ENCODE measurements around the gene SPATA7. TPM values are rescaled to one million over a fixed set of nuclear protein-coding genes. Genes with fewer than 3 reads are reported as not detected.

SPATA7 gene
- total and polyA plus RNA-seq, 4 donors, result 2.9 to 5.0 (median 4.4) TPM

DNA sequence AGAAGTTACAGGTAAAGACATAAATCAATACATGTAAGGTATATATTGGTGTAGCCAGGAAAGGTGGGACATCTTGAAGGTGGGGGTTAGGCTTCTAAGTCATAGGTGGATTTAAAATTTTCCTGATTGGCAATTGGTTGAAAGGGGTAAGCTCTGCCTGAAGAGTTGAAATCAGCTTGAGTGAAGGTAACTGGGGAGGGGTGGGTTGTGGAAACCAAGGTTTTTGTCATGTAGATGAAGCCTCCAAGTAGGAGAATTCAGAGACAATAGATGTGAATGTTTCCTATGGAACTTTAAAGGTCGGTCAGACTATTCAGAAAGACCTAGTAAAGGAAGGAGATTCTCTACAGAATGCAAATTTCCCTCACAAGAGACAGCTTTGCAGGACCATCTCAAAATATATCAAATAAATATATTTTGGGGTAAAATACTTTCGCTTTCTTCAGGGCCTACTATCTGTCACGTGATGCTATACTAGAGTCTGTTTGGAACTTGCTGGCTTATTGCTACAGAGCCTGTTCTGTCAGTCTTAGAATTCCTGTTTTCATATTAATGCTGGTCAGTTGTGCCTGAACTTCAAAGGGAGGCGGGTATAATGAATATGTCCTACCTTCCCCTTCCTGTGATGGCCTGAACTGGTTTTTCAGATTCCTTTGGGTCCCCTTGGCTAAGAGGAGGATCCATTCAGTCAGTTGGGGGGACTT is 20.6 kb upstream of the SPATA7 start:
- no peaks in the 10 kb centered on the region for H3K4me1 ChIP-seq (ENCODE audit: control insufficient read depth in 4 of 4, insufficient read depth in 4 of 4, low read length in 3 of 4)
- no peaks in the 10 kb centered on the region for H3K36me3 ChIP-seq (ENCODE audit: control insufficient read depth in 4 of 4, insufficient read depth in 3 of 4, low read depth in 1 of 4, low read length in 3 of 4)
- H3K27me3 ChIP-seq (ENCODE audit: control insufficient read depth in 4 of 4, insufficient read depth in 4 of 4, low read length in 3 of 4), result peaks cover 0 to 4% (median 0%) of the 10 kb centered on the region in 4 donors
- DNase-seq (ENCODE audit: low spot score), result no peak
- TF ChIP-seq RAD21 (IDR thresholded peaks at IDR 0.05), result no peak
- TF ChIP-seq NR2F2 (IDR thresholded peaks at IDR 0.05), result no peak
- no peak for TF ChIP-seq HNF4A (conservative IDR thresholded peaks at IDR 0.05)
- TF ChIP-seq, protein P1, sequence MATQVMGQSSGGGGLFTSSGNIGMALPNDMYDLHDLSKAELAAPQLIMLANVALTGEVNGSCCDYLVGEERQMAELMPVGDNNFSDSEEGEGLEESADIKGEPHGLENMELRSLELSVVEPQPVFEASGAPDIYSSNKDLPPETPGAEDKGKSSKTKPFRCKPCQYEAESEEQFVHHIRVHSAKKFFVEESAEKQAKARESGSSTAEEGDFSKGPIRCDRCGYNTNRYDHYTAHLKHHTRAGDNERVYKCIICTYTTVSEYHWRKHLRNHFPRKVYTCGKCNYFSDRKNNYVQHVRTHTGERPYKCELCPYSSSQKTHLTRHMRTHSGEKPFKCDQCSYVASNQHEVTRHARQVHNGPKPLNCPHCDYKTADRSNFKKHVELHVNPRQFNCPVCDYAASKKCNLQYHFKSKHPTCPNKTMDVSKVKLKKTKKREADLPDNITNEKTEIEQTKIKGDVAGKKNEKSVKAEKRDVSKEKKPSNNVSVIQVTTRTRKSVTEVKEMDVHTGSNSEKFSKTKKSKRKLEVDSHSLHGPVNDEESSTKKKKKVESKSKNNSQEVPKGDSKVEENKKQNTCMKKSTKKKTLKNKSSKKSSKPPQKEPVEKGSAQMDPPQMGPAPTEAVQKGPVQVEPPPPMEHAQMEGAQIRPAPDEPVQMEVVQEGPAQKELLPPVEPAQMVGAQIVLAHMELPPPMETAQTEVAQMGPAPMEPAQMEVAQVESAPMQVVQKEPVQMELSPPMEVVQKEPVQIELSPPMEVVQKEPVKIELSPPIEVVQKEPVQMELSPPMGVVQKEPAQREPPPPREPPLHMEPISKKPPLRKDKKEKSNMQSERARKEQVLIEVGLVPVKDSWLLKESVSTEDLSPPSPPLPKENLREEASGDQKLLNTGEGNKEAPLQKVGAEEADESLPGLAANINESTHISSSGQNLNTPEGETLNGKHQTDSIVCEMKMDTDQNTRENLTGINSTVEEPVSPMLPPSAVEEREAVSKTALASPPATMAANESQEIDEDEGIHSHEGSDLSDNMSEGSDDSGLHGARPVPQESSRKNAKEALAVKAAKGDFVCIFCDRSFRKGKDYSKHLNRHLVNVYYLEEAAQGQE (IDR thresholded peaks at IDR 0.05), result no peak
- TF ChIP-seq FOXA2 (IDR thresholded peaks at IDR 0.05), result no peak
- TF ChIP-seq, protein P2, sequence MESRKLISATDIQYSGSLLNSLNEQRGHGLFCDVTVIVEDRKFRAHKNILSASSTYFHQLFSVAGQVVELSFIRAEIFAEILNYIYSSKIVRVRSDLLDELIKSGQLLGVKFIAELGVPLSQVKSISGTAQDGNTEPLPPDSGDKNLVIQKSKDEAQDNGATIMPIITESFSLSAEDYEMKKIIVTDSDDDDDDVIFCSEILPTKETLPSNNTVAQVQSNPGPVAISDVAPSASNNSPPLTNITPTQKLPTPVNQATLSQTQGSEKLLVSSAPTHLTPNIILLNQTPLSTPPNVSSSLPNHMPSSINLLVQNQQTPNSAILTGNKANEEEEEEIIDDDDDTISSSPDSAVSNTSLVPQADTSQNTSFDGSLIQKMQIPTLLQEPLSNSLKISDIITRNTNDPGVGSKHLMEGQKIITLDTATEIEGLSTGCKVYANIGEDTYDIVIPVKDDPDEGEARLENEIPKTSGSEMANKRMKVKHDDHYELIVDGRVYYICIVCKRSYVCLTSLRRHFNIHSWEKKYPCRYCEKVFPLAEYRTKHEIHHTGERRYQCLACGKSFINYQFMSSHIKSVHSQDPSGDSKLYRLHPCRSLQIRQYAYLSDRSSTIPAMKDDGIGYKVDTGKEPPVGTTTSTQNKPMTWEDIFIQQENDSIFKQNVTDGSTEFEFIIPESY (IDR thresholded peaks at IDR 0.05), result no peak
- TF ChIP-seq FOXA1 (IDR thresholded peaks at IDR 0.05), result no peak
- TF ChIP-seq, protein P3, sequence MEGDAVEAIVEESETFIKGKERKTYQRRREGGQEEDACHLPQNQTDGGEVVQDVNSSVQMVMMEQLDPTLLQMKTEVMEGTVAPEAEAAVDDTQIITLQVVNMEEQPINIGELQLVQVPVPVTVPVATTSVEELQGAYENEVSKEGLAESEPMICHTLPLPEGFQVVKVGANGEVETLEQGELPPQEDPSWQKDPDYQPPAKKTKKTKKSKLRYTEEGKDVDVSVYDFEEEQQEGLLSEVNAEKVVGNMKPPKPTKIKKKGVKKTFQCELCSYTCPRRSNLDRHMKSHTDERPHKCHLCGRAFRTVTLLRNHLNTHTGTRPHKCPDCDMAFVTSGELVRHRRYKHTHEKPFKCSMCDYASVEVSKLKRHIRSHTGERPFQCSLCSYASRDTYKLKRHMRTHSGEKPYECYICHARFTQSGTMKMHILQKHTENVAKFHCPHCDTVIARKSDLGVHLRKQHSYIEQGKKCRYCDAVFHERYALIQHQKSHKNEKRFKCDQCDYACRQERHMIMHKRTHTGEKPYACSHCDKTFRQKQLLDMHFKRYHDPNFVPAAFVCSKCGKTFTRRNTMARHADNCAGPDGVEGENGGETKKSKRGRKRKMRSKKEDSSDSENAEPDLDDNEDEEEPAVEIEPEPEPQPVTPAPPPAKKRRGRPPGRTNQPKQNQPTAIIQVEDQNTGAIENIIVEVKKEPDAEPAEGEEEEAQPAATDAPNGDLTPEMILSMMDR (IDR thresholded peaks at IDR 0.05; ENCODE audit: low read depth, low read length, missing input control), result no peak
- no peak for TF ChIP-seq GABPA (IDR thresholded peaks at IDR 0.05 in 1 of 2, conservative IDR thresholded peaks at IDR 0.05 in 1 of 2)
- TF ChIP-seq, protein P4, sequence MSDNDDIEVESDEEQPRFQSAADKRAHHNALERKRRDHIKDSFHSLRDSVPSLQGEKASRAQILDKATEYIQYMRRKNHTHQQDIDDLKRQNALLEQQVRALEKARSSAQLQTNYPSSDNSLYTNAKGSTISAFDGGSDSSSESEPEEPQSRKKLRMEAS (IDR thresholded peaks at IDR 0.05), result no peak
- TF ChIP-seq, protein P5, sequence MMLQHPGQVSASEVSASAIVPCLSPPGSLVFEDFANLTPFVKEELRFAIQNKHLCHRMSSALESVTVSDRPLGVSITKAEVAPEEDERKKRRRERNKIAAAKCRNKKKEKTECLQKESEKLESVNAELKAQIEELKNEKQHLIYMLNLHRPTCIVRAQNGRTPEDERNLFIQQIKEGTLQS (IDR thresholded peaks at IDR 0.05), result no peak
- TF ChIP-seq RXRA (IDR thresholded peaks at IDR 0.05), result no peak
- no peak overlapping the region for H3K4me3 ChIP-seq (ENCODE audit: low read depth in 1 of 3, low read length in 3 of 3)
- no peak overlapping the region for H3K27ac ChIP-seq (ENCODE audit: low read depth in 1 of 2, low read length in 2 of 2)
- peaks cover 0 to 4% (median 0%) of the 10 kb centered on the region in 4 donors for H3K9me3 ChIP-seq (ENCODE audit: control insufficient read depth in 4 of 4, low read length in 3 of 4)
- WGBS, result 84% methylated on average over 4 of the region's 4 CpGs
- no peak overlapping the region for H3K9ac ChIP-seq (ENCODE audit: low read depth in 1 of 2, low read length in 2 of 2)

DNA sequence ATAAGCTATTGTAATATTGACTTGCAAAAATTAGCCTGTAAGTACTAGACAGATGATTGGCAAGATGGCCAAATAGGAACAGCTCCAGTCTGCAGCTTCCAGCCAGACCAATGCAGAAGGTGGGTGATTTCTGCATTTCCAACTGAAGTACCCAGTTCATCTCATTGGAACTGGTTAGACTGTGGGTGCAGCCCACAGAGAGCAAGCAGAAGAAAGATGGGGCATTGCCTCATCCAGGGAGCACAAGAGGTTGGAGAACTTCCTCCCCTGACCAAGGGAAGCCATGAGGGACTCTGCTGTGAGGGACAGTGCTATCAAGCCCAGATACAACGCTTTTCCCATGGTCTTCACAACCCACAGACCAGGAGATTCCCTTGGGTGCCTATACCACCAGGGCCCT is 16.0 kb upstream of the SPATA7 start:
- no peaks in the 10 kb centered on the region for H3K36me3 ChIP-seq (ENCODE audit: control insufficient read depth in 4 of 4, insufficient read depth in 3 of 4, low read depth in 1 of 4, low read length in 3 of 4)
- peaks cover 0 to 4% (median 0%) of the 10 kb centered on the region in 4 donors for H3K9me3 ChIP-seq (ENCODE audit: control insufficient read depth in 4 of 4, low read length in 3 of 4)
- H3K27ac ChIP-seq (ENCODE audit: low read depth in 1 of 2, low read length in 2 of 2), result no peak overlapping the region
- TF ChIP-seq FOXA2 (IDR thresholded peaks at IDR 0.05) (no peak), JUND (IDR thresholded peaks at IDR 0.05) (no peak), HNF4G (IDR thresholded peaks at IDR 0.05) (no peak), RXRA (IDR thresholded peaks at IDR 0.05) (no peak)
- no peak overlapping the region for H3K4me3 ChIP-seq (ENCODE audit: low read depth in 1 of 3, low read length in 3 of 3)
- H3K27me3 ChIP-seq (ENCODE audit: control insufficient read depth in 4 of 4, insufficient read depth in 4 of 4, low read length in 3 of 4), result peaks cover 0 to 4% (median 0%) of the 10 kb centered on the region in 4 donors
- H3K4me1 ChIP-seq (ENCODE audit: control insufficient read depth in 4 of 4, insufficient read depth in 4 of 4, low read length in 3 of 4), result no peaks in the 10 kb centered on the region
- WGBS, result 44% methylated on average over 1 of the region's 1 CpG
- no peak overlapping the region for H3K9ac ChIP-seq (ENCODE audit: low read depth in 1 of 2, low read length in 2 of 2)
- DNase-seq (ENCODE audit: low spot score), result no peak
